Neural progenitor cell (in vitro differentiated cells): Measurements from ENCODE around the gene DPPA3. TPM values are rescaled to one million over a fixed set of nuclear protein-coding genes. Genes with fewer than 3 reads are reported as not detected.

ENCODE experiments used
- DNase-seq: peaks from one replicate; pipeline ENCODE4 v3.0.0-alpha.2; 2016; ENCODE audit warnings: low spot score
- H2AFZ ChIP-seq: fragments of 200-600 bp; sonication (generic); replicated peaks from 2 replicates; pipeline ENCODE4 v1.6.1; 2016; ENCODE audit warnings: antibody characterized with exemption
- H3F3A ChIP-seq: fragments of 200-600 bp; sonication (generic); 2 replicates; pipeline ENCODE4 v1.6.1; 2016; ENCODE audit warnings: antibody characterized with exemption, low read depth
- H3K27ac ChIP-seq: fragments of 200-600 bp; sonication (generic); 2 replicates; pipeline ENCODE4 v1.5.1; 2016; ENCODE audit warnings: mild to moderate bottlenecking
- H3K27me3 ChIP-seq: fragments of 200-600 bp; sonication (generic); 2 replicates; pipeline ENCODE4 v1.6.1; 2016; ENCODE audit warnings: mild to moderate bottlenecking, moderate library complexity
- H3K36me3 ChIP-seq: fragments of 200-600 bp; sonication (generic); 2 replicates; pipeline ENCODE4 v1.5.1; 2016
- H3K4me1 ChIP-seq: fragments of 200-600 bp; sonication (generic); 2 replicates; pipeline ENCODE4 v1.6.1; 2016; ENCODE audit warnings: mixed run types
- H3K4me2 ChIP-seq: fragments of 200-600 bp; sonication (generic); 2 replicates; pipeline ENCODE4 v1.6.1; 2016
- H3K4me3 ChIP-seq: fragments of 200-600 bp; sonication (generic); 2 replicates; pipeline ENCODE4 v1.5.1; 2016
- H3K79me2 ChIP-seq: fragments of 200-600 bp; sonication (generic); 2 replicates; pipeline ENCODE4 v1.6.1; 2016; ENCODE audit warnings: low read depth
- H3K9ac ChIP-seq: fragments of 200-600 bp; sonication (generic); 2 replicates; pipeline ENCODE4 v1.6.1; 2016
- H3K9me3 ChIP-seq: fragments of 200-600 bp; sonication (generic); 2 replicates; pipeline ENCODE4 v1.5.1; 2016; ENCODE audit warnings: low read depth
- H4K20me1 ChIP-seq: fragments of 200-600 bp; sonication (generic); 2 replicates; pipeline ENCODE4 v1.6.1; 2016; ENCODE audit warnings: low read depth
- H3K27ac Mint-ChIP-seq: 3 replicates; pipeline ENCODE4 v1.8.0; 2021; ENCODE audit warnings: mixed read lengths
- H3K27me3 Mint-ChIP-seq: 2 replicates; pipeline ENCODE4 v1.8.0; 2022; ENCODE audit warnings: low read depth, mild to moderate bottlenecking, inconsistent platforms, moderate library complexity, mixed read lengths; ENCODE audit not compliant: insufficient read depth
- H3K36me3 Mint-ChIP-seq: 3 replicates; pipeline ENCODE4 v1.8.0; 2021; ENCODE audit warnings: mixed read lengths
- H3K4me1 Mint-ChIP-seq: 3 replicates; pipeline ENCODE4 v1.8.0; 2021; ENCODE audit warnings: mixed read lengths
- H3K4me3 Mint-ChIP-seq: 3 replicates; pipeline ENCODE4 v1.8.0; 2021; ENCODE audit warnings: mild to moderate bottlenecking, moderate library complexity, mixed read lengths
- H3K9me3 Mint-ChIP-seq: 3 replicates; pipeline ENCODE4 v1.8.0; 2020; ENCODE audit warnings: mixed read lengths
- CTCF ChIP-seq: fragments of 200-600 bp; sonication (generic); IDR thresholded peaks from 2 replicates; pipeline ENCODE4 v1.5.1; 2017; ENCODE audit warnings: antibody characterized with exemption, mild to moderate bottlenecking
- EZH2 ChIP-seq: fragments of 200-600 bp; sonication (generic); IDR thresholded peaks from 2 replicates; pipeline ENCODE4 v1.6.1; 2017; ENCODE audit warnings: antibody characterized with exemption, mild to moderate bottlenecking, moderate library complexity
- EZH2phosphoT487 ChIP-seq: fragments of 200-600 bp; sonication (generic); IDR thresholded peaks from 2 replicates; pipeline ENCODE4 v1.6.1; 2017; ENCODE audit warnings: antibody characterized with exemption
- total RNA-seq: library from RNA; depleted of rRNA; stranded (reverse); fragments of >200 nt; gene quantifications from 2 replicates; pipeline ENCODE4 v1.2.3, GENCODE V29; 2015; ENCODE audit warnings: low replicate concordance

Gene DPPA3
- total RNA-seq, 1 donor from 2014 or later = 0.13 TPM

GRCh38 chr12:7747246-7747645, 36.0 kb downstream of the DPPA3 start, which contains the start of gene CLEC4C:
TSS of gene CLEC4C (minus strand) at chr12:7747375. CDS start at chr12:7747348, 27 bp downstream.
- Mint-ChIP-seq H3K36me3 (no peaks in the 10 kb centered on the region), H3K4me3 (no peak within 1 kb of the TSS), H3K27ac (no peak within 1 kb of the TSS)

GRCh38 chr12:7748852-7749251, 37.6 kb downstream of the DPPA3 start:
- H3K9me3 ChIP-seq = no peaks in the 10 kb centered on the region
- H3K4me3 ChIP-seq = no peak overlapping the region
- H4K20me1 ChIP-seq = no peaks in the 10 kb centered on the region
- no peaks in the 10 kb centered on the region for H3K4me1 ChIP-seq
- no peak overlapping the region for H3K27ac ChIP-seq
- no peak overlapping the region for H3K4me2 ChIP-seq
- no peak for TF ChIP-seq EZH2phosphoT487
- no peak for TF ChIP-seq EZH2
- TF ChIP-seq CTCF = no peak
- Mint-ChIP-seq H3K4me3 (no peak overlapping the region), H3K4me1 (no peaks in the 10 kb centered on the region), H3K27ac (peak overlapping the region; percentile 1), H3K9me3 (peaks cover 10% of the 10 kb centered on the region), H3K36me3 (no peaks in the 10 kb centered on the region), H3K27me3 (no peaks in the 10 kb centered on the region)
- no peaks in the 10 kb centered on the region for H3K36me3 ChIP-seq
- no peaks in the 10 kb centered on the region for H3K27me3 ChIP-seq
- H2AFZ ChIP-seq = no peak overlapping the region
- no peak for DNase-seq
- no peak overlapping the region for H3K9ac ChIP-seq
- H3K79me2 ChIP-seq = no peaks in the 10 kb centered on the region
- H3F3A ChIP-seq = peaks cover 4% of the 10 kb centered on the region

More at GRCh38 chr12:7747246-7747645, 36.0 kb downstream of the DPPA3 start, which contains the start of gene CLEC4C:
- H3K9me3 Mint-ChIP-seq = peaks cover 11% of the 10 kb centered on the region
- Histone ChIP-seq H3K27ac (no peak within 1 kb of the TSS), H3K9me3 (no peaks in the 10 kb centered on the region), H3K4me3 (no peak within 1 kb of the TSS), H4K20me1 (no peaks in the 10 kb centered on the region), H3K9ac (no peak within 1 kb of the TSS), H2AFZ (no peak within 1 kb of the TSS), H3K4me1 (no peaks in the 10 kb centered on the region), H3K4me2 (no peak within 1 kb of the TSS), H3K27me3 (no peaks in the 10 kb centered on the region), H3F3A (peaks cover 4% of the 10 kb centered on the region), H3K79me2 (no peaks in the 10 kb centered on the region), H3K36me3 (no peaks in the 10 kb centered on the region)
- H3K4me1 Mint-ChIP-seq = no peaks in the 10 kb centered on the region
- DNase-seq = no peak
- no peaks in the 10 kb centered on the region for H3K27me3 Mint-ChIP-seq
- no peak for TF ChIP-seq EZH2phosphoT487
- no peak for TF ChIP-seq EZH2
- no peak for TF ChIP-seq CTCF

GRCh38 chr12:7749442-7749841, 38.2 kb downstream of the DPPA3 start:
- H3K9me3 Mint-ChIP-seq = peaks cover 7% of the 10 kb centered on the region
- no peak overlapping the region for H3K27ac Mint-ChIP-seq
- H3K9me3 ChIP-seq = no peaks in the 10 kb centered on the region
- no peak overlapping the region for H3K4me2 ChIP-seq
- H3K27me3 Mint-ChIP-seq = no peaks in the 10 kb centered on the region
- no peak overlapping the region for H3K9ac ChIP-seq
- H2AFZ ChIP-seq = no peak overlapping the region
- no peak for TF ChIP-seq CTCF
- TF ChIP-seq EZH2phosphoT487 = no peak
- no peak for TF ChIP-seq EZH2
- peaks cover 4% of the 10 kb centered on the region for H3F3A ChIP-seq
- no peaks in the 10 kb centered on the region for H3K36me3 ChIP-seq
- DNase-seq = no peak
- no peak overlapping the region for H3K4me3 ChIP-seq
- no peaks in the 10 kb centered on the region for H3K79me2 ChIP-seq
- H3K36me3 Mint-ChIP-seq = no peaks in the 10 kb centered on the region
- H3K4me1 Mint-ChIP-seq = no peaks in the 10 kb centered on the region
- no peak overlapping the region for H3K4me3 Mint-ChIP-seq
- no peaks in the 10 kb centered on the region for H3K27me3 ChIP-seq
- H4K20me1 ChIP-seq = no peaks in the 10 kb centered on the region
- H3K4me1 ChIP-seq = no peaks in the 10 kb centered on the region
- H3K27ac ChIP-seq = no peak overlapping the region
